Testis (tissue), 3 donors: ENCODE results near the gene AOAH. TPM values are rescaled to one million over a fixed set of nuclear protein-coding genes. Genes with fewer than 3 reads are reported as not detected.
"Not testable (repeated sequence)": the region's sequence is repeated elsewhere in the genome, so short reads cannot be mapped to it uniquely, and the experiment has no call there.

Experiments
- DNase-seq: peaks from one replicate; pipeline ENCODE4 v3.0.0-alpha.2; 2019
- H3K27ac ChIP-seq, 2 donors: fragments of 200-600 bp; sonication (generic); one replicate each; pipeline ENCODE4 v1.5.1; 2019
- H3K27me3 ChIP-seq: fragments of 200-600 bp; sonication (generic); one replicate; pipeline ENCODE4 v1.5.1; 2019
- H3K36me3 ChIP-seq: fragments of 200-600 bp; sonication (generic); one replicate; pipeline ENCODE4 v1.5.1; 2017; ENCODE audit warnings: low read depth; ENCODE audit errors: missing control alignments
- H3K4me1 ChIP-seq: fragments of 200-600 bp; sonication (generic); one replicate; pipeline ENCODE4 v1.5.1; 2019
- H3K4me3 ChIP-seq, 2 donors: fragments of 200-600 bp; sonication (generic); one replicate each; pipeline ENCODE4 v1.5.1; 2017 to 2019
- H3K9me3 ChIP-seq: fragments of 200-600 bp; sonication (generic); one replicate; pipeline ENCODE4 v1.5.1; 2017
- POLR2A ChIP-seq: fragments of 450-650 bp; IDR thresholded peaks from one replicate; pipeline ENCODE4 v1.6.1; 2017; ENCODE audit warnings: antibody characterized with exemption, mild to moderate bottlenecking, moderate library complexity
- WGBS, 2 donors: methylation state at CpG; one replicate each; pipeline ENCODE4 v1.1.5; 2018; 5-methylcytosine and 5-hydroxymethylcytosine counted together
- intact Hi-C: fragments of 100-400 bp; cut with DNase I; formaldehyde crosslinking; loops from one replicate; pipeline ENCODE4 v1.15.1; 2023; ENCODE audit warnings: low total_unique reads
- polyA plus RNA-seq: library from polyadenylated mRNA; stranded (reverse); fragments of 350-450 nt; fragmentation: Illumina TruSeq; extraction: RNeasy Lipid Tissue Mini Kit (QIAGEN cat#74804); gene quantifications from one replicate; pipeline ENCODE4 v1.2.3, GENCODE V29; 2014; ENCODE audit warnings: low read depth, low replicate concordance; ENCODE audit not compliant: insufficient read depth
- total RNA-seq, 2 donors: library from RNA; depleted of rRNA; stranded (reverse); fragments of >200 nt; gene quantifications; one replicate each; pipeline ENCODE4 v1.2.3, GENCODE V29; 2016
- TF ChIP-seq, protein P1 (sequence below), 3 experiments: fragments of 450-650 bp in 2 of 3; fragments of 200-600 bp in 1 of 3; sonication (generic) in 1 of 3; IDR thresholded peaks; one replicate each; pipeline ENCODE4 v1.5.1; 2016 to 2019; ENCODE audit warnings: antibody characterized with exemption in 3 of 3, mild to moderate bottlenecking in 2 of 3, moderate library complexity in 1 of 3

The AOAH gene
- total and polyA plus RNA-seq, 3 donors from 2014 or later, result 1.7 to 4.6 (median 3.8) TPM

GRCh38 chr7:36650766-36651312, 73.5 kb downstream of the AOAH start:
- TF ChIP-seq, protein P1, sequence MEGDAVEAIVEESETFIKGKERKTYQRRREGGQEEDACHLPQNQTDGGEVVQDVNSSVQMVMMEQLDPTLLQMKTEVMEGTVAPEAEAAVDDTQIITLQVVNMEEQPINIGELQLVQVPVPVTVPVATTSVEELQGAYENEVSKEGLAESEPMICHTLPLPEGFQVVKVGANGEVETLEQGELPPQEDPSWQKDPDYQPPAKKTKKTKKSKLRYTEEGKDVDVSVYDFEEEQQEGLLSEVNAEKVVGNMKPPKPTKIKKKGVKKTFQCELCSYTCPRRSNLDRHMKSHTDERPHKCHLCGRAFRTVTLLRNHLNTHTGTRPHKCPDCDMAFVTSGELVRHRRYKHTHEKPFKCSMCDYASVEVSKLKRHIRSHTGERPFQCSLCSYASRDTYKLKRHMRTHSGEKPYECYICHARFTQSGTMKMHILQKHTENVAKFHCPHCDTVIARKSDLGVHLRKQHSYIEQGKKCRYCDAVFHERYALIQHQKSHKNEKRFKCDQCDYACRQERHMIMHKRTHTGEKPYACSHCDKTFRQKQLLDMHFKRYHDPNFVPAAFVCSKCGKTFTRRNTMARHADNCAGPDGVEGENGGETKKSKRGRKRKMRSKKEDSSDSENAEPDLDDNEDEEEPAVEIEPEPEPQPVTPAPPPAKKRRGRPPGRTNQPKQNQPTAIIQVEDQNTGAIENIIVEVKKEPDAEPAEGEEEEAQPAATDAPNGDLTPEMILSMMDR (IDR thresholded peaks at IDR 0.05), result no peak
- intact Hi-C loops, result no loop called here
- no peaks in the 10 kb centered on the region for H3K27me3 ChIP-seq
- no peaks in the 10 kb centered on the region for H3K9me3 ChIP-seq
- 85 to 90% methylated on average over 7 of the region's 7 CpGs for WGBS, 2 donors
- no peak for DNase-seq
- no peak overlapping the region for H3K27ac ChIP-seq
- no peaks in the 10 kb centered on the region for H3K4me1 ChIP-seq
- H3K36me3 ChIP-seq, result no peaks in the 10 kb centered on the region
- H3K4me3 ChIP-seq, result no peak overlapping the region

DNA sequence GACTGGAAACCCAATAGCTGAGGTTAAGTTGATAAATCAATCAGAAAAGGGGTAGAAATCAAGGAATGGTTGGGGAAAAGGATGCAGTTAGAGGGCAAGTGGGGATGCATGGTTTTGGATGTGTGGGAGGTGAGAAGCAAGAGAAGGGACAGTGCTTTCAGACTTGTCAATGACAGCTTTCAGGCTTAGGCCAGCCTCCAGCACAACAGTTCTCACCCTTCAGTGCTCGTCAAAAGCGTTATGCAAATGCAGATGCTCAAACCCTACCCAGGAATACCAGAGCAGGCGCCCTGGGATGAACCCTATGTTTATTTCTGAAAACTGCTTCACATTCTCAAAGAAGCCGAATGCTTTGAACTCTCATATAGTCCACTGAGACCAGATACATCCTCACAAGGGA, 74.0 kb downstream of the AOAH start:
- DNase-seq, result no peak
- Histone ChIP-seq H3K36me3 (no peaks in the 10 kb centered on the region), H3K4me1 (no peaks in the 10 kb centered on the region), H3K4me3 (no peak overlapping the region), H3K9me3 (no peaks in the 10 kb centered on the region), H3K27ac (no peak overlapping the region), H3K27me3 (no peaks in the 10 kb centered on the region)
- no peak for TF ChIP-seq POLR2A
- TF ChIP-seq, protein P1 (IDR thresholded peaks at IDR 0.05), result no peak
- intact Hi-C loops, result no loop called here
- WGBS, 2 donors, result 91 to 96% methylated on average over 4 of the region's 4 CpGs

DNA sequence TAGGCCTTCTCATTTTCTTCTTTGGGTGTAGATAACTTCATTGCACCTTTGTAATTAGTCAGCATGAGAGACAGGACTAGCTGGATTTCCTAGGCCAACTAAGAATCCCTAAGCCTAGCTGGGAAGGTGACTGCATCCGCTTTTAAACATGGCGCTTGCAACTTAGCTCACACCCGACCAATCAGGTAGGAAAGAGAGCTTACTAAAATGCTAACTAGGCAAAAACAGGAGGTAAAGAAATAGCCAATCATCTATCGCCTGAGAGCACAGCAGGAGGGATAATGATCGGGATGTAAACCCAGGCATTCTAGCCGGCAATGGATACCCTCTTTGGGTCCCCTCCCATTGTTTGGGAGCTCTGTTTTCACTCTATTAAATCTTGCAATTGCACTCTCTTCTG, 75.0 kb downstream of the AOAH start:
- H3K4me1 ChIP-seq, H3K27ac ChIP-seq, H3K4me3 ChIP-seq, H3K9me3 ChIP-seq, H3K27me3 ChIP-seq, H3K36me3 ChIP-seq, intact Hi-C loops, DNase-seq: not testable (repeated sequence)
- 86 to 88% methylated on average over 6 of the region's 6 CpGs for WGBS, 2 donors

DNA sequence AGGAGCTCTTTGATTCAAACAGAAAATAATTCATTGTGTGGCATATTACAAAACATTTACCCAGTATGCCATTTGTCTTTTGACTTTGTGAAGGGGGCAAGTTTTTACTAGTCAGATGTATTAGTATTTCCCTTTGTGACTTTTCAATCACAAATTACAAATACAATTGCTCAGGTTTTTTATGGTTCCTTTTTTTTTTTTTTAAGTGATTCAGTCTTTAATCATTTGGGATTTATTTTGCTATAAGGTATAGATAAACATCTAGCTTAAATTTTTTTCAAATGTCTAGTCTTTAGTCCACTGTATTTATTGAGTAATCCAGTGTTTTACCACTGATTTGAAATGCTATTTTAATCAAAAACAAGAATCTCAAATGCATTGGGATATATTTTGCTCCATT, 75.9 kb downstream of the AOAH start:
- H3K36me3 ChIP-seq, result no peaks in the 10 kb centered on the region
- H3K4me1 ChIP-seq, result no peaks in the 10 kb centered on the region
- no peaks in the 10 kb centered on the region for H3K9me3 ChIP-seq
- H3K4me3 ChIP-seq, result no peak overlapping the region
- DNase-seq, result no peak
- no peaks in the 10 kb centered on the region for H3K27me3 ChIP-seq
- H3K27ac ChIP-seq, result no peak overlapping the region
- no peak for TF ChIP-seq POLR2A
- TF ChIP-seq, protein P1 (IDR thresholded peaks at IDR 0.05), result no peak
- intact Hi-C loops, result no loop called here

GRCh38 chr7:36644625-36645422, 79.5 kb downstream of the AOAH start:
- intact Hi-C loops, result no loop called here
- no peak for TF ChIP-seq POLR2A
- TF ChIP-seq, protein P1 (IDR thresholded peaks at IDR 0.05), result no peak

More at GRCh38 chr7:36644625-36645422, 79.5 kb downstream of the AOAH start:
- no peak for DNase-seq
- no peaks in the 10 kb centered on the region for H3K36me3 ChIP-seq
- no peaks in the 10 kb centered on the region for H3K9me3 ChIP-seq
- H3K4me3 ChIP-seq, result no peak overlapping the region
- no peaks in the 10 kb centered on the region for H3K27me3 ChIP-seq
- no peaks in the 10 kb centered on the region for H3K4me1 ChIP-seq
- 79 to 90% methylated on average over 4 of the region's 4 CpGs for WGBS, 2 donors
- no peak overlapping the region for H3K27ac ChIP-seq
